Thyroid gland (tissue), 4 donors: ENCODE measurements around the gene FURIN.

ENCODE experiments used
- POLR2A ChIP-seq, 2 donors: fragments of 450-650 bp; IDR thresholded peaks; one replicate each; pipeline ENCODE4 v1.6.1; 2017; ENCODE audit warnings: antibody characterized with exemption in 2 of 2, mild to moderate bottlenecking in 2 of 2, moderate library complexity in 1 of 2
- TF ChIP-seq, protein P1 (sequence below), 6 experiments: fragments of 200-600 bp in 3 of 6; fragments of 450-650 bp in 3 of 6; sonication (generic) in 3 of 6; IDR thresholded peaks; one replicate each; pipeline ENCODE4 v1.5.1; 2016 to 2019; ENCODE audit warnings: antibody characterized with exemption in 6 of 6, mild to moderate bottlenecking in 2 of 6, inconsistent platforms in 1 of 6, moderate library complexity in 1 of 6

- TF ChIP-seq, protein P1, sequence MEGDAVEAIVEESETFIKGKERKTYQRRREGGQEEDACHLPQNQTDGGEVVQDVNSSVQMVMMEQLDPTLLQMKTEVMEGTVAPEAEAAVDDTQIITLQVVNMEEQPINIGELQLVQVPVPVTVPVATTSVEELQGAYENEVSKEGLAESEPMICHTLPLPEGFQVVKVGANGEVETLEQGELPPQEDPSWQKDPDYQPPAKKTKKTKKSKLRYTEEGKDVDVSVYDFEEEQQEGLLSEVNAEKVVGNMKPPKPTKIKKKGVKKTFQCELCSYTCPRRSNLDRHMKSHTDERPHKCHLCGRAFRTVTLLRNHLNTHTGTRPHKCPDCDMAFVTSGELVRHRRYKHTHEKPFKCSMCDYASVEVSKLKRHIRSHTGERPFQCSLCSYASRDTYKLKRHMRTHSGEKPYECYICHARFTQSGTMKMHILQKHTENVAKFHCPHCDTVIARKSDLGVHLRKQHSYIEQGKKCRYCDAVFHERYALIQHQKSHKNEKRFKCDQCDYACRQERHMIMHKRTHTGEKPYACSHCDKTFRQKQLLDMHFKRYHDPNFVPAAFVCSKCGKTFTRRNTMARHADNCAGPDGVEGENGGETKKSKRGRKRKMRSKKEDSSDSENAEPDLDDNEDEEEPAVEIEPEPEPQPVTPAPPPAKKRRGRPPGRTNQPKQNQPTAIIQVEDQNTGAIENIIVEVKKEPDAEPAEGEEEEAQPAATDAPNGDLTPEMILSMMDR (IDR thresholded peaks at IDR 0.05): no peak
- no peak for TF ChIP-seq POLR2A (IDR thresholded peaks at IDR 0.05)
These were observed 25.0 kb downstream of the FURIN start for GRCh38 chr15:90893175-90894090.
